ENCODE results near the gene SLC51A. TPM values are rescaled to one million over a fixed set of nuclear protein-coding genes. Genes with fewer than 3 reads are reported as not detected.

SLC51A gene
- total and polyA plus RNA-seq, 2 of the 13 experiments (the other 11 are each of a cell fraction or from before 2014, with no cell fraction given) = 4.3 to 48.8 TPM

DNA sequence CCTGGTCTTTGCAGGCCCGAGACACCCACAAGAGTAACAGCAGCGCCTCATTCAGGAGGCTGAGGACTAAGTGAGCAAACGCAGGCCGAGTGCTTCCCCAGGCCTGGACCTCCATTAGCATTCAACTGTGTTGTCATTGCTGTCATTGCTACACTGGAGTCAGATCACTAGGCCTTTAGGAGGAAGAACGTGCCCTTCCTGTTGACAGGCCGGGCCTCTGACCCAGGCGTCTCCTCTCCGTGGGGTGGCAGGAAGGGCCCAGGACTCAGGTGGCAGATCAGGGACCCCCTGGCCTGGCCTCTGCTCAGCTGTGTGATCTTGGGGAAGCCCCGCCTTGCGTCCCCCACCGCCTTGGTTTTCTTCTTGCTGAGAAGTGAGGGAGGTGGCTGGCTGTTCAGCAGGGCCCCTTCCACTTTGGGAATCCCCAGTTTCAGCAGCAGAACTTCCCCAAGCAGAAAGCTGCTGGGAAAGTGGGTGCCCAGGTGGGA is 24.3 kb upstream of the SLC51A start (continued):
- TF ChIP-seq, protein P1, sequence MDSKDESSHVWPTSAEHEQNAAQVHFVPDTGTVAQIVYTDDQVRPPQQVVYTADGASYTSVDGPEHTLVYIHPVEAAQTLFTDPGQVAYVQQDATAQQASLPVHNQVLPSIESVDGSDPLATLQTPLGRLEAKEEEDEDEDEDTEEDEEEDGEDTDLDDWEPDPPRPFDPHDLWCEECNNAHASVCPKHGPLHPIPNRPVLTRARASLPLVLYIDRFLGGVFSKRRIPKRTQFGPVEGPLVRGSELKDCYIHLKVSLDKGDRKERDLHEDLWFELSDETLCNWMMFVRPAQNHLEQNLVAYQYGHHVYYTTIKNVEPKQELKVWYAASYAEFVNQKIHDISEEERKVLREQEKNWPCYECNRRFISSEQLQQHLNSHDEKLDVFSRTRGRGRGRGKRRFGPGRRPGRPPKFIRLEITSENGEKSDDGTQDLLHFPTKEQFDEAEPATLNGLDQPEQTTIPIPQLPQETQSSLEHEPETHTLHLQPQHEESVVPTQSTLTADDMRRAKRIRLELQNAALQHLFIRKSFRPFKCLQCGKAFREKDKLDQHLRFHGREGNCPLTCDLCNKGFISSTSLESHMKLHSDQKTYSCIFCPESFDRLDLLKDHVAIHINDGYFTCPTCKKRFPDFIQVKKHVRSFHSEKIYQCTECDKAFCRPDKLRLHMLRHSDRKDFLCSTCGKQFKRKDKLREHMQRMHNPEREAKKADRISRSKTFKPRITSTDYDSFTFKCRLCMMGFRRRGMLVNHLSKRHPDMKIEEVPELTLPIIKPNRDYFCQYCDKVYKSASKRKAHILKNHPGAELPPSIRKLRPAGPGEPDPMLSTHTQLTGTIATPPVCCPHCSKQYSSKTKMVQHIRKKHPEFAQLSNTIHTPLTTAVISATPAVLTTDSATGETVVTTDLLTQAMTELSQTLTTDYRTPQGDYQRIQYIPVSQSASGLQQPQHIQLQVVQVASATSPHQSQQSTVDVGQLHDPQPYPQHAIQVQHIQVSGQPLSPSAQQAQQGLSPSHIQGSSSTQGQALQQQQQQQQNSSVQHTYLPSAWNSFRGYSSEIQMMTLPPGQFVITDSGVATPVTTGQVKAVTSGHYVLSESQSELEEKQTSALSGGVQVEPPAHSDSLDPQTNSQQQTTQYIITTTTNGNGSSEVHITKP (CRISPR knock-in tag; IDR thresholded peaks at IDR 0.05; ENCODE audit: low read depth) = no peak
- peak; percentile 90 for TF ChIP-seq ZFX (CRISPR knock-in tag; IDR thresholded peaks at IDR 0.05; ENCODE audit: low read depth)

DNA sequence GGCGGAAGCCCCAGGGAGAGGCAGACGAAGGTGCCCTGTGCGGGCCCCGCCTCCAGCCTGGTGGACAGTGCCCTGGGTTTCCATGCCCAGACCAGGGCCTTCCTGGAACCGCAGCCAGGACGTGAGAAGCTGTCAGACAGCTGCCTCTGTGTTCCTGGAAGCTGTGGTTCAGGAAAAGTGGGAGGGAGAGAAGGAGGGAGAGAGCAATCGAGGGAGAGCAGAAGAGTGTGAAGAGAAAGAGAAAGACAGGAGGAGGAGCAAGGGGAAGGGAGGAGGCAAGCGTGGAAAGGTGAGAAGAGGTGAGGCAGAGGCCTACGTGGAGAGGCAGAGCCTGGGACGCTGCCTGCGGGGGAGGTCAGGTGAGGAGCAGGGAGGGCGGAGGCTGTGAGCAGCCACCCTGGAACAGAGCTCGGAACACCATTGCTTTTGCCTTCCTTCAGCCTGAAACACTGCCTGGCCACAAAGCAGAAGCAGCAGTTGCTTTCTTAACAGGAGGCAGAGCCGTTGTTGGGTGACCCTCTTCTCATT is 23.7 kb upstream of the SLC51A start:
- peak overlapping the region in 1 of 3 experiments; percentile 48; a peak in 1 of 6 replicates for H3K4me3 ChIP-seq (replicated peaks in 1 of 3; ENCODE audit: insufficient read depth in 1 of 3, low read depth in 2 of 3, low read length in 3 of 3)
- FAIRE-seq (no peak), DNase-seq (ENCODE audit: low spot score) (no peak), ATAC-seq (peak; percentile 9; the same call in 2 of the 3 replicates)
- no peak overlapping the region for H2AFZ ChIP-seq (ENCODE audit: low read length)
- intact Hi-C loops (cut with micrococcal nuclease; ENCODE audit: unreplicated experiment) (no loop called here), in situ Hi-C loops (cut with HindIII; ENCODE audit: extremely low pct_ligation_motif_present, low pct_unique_long_range_greater_than_20kb) (loop anchor here (5.0 kb wide), 1 partner anchor 170 kb away; no protein-coding TSS in a partner anchor)
- H3K9me3 ChIP-seq (ENCODE audit: low read length) = no peaks in the 10 kb centered on the region
- H3K27me3 ChIP-seq (ENCODE audit: control insufficient read depth in 1 of 2, insufficient read depth in 2 of 2, low read length in 2 of 2) = peaks cover 3 to 52% of the 10 kb centered on the region in 2 experiments; a peak in 4 of 5 replicates
- peak overlapping the region; percentile 34; the same call in 1 of the 2 replicates for H3K9ac ChIP-seq (ENCODE audit: insufficient read depth, low read depth, low read length)
- no peaks in the 10 kb centered on the region for H4K20me1 ChIP-seq (ENCODE audit: insufficient read depth, low read length)
- H3K79me2 ChIP-seq (ENCODE audit: insufficient read depth, low read length) = no peaks in the 10 kb centered on the region
- WGBS (ENCODE audit: low lambda C conversion rate) = 26% methylated on average over 13 of the region's 14 CpGs
- CTCF ChIA-PET (ENCODE audit: low intra/inter-chr PET ratio, low total read pairs) = no interaction called here
- no peaks in the 10 kb centered on the region for H3K36me3 ChIP-seq (replicated peaks in 1 of 2; ENCODE audit: control insufficient read depth in 1 of 2, insufficient read depth in 2 of 2, low read length in 2 of 2)
- POLR2A ChIA-PET = no interaction called here
- peak overlapping the region; percentile 56 for H3K4me2 ChIP-seq (ENCODE audit: low read depth, low read length)
- no peak overlapping the region for H3K27ac ChIP-seq (ENCODE audit: extremely low read length, insufficient read depth, low read length)
- H3K4me1 ChIP-seq (ENCODE audit: insufficient read depth, low read length) = peaks cover 58% of the 10 kb centered on the region
- BruUV-seq (replicated peaks) = no TSS peak
- TF ChIP-seq ZBTB21 (CRISPR knock-in tag; IDR thresholded peaks at IDR 0.05) (no peak), FOXC1 (CRISPR knock-in tag; IDR thresholded peaks at IDR 0.05; ENCODE audit: borderline replicate concordance) (0 out of 2 replicates have a peak, but pooled peaks have one; percentile 42), YEATS4 (CRISPR knock-in tag; IDR thresholded peaks at IDR 0.05; ENCODE audit: borderline replicate concordance) (0 out of 2 replicates have a peak, but pooled peaks have one; percentile 12), KAT8 (CRISPR knock-in tag; IDR thresholded peaks at IDR 0.05) (no peak)
- TF ChIP-seq, protein P2, sequence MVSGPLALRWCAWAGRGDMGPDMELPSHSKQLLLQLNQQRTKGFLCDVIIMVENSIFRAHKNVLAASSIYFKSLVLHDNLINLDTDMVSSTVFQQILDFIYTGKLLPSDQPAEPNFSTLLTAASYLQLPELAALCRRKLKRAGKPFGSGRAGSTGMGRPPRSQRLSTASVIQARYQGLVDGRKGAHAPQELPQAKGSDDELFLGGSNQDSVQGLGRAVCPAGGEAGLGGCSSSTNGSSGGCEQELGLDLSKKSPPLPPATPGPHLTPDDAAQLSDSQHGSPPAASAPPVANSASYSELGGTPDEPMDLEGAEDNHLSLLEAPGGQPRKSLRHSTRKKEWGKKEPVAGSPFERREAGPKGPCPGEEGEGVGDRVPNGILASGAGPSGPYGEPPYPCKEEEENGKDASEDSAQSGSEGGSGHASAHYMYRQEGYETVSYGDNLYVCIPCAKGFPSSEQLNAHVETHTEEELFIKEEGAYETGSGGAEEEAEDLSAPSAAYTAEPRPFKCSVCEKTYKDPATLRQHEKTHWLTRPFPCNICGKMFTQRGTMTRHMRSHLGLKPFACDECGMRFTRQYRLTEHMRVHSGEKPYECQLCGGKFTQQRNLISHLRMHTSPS (CRISPR knock-in tag; IDR thresholded peaks at IDR 0.05; ENCODE audit: low read depth) = 0 out of 2 replicates have a peak, but pooled peaks have one; percentile 29
- TF ChIP-seq, protein P3, sequence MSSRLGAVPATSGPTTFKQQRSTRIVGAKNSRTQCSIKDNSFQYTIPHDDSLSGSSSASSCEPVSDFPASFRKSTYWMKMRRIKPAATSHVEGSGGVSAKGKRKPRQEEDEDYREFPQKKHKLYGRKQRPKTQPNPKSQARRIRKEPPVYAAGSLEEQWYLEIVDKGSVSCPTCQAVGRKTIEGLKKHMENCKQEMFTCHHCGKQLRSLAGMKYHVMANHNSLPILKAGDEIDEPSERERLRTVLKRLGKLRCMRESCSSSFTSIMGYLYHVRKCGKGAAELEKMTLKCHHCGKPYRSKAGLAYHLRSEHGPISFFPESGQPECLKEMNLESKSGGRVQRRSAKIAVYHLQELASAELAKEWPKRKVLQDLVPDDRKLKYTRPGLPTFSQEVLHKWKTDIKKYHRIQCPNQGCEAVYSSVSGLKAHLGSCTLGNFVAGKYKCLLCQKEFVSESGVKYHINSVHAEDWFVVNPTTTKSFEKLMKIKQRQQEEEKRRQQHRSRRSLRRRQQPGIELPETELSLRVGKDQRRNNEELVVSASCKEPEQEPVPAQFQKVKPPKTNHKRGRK (CRISPR knock-in tag; IDR thresholded peaks at IDR 0.05) = 0 out of 2 replicates have a peak, but pooled peaks have one; percentile 42
- TF ChIP-seq, protein P4, sequence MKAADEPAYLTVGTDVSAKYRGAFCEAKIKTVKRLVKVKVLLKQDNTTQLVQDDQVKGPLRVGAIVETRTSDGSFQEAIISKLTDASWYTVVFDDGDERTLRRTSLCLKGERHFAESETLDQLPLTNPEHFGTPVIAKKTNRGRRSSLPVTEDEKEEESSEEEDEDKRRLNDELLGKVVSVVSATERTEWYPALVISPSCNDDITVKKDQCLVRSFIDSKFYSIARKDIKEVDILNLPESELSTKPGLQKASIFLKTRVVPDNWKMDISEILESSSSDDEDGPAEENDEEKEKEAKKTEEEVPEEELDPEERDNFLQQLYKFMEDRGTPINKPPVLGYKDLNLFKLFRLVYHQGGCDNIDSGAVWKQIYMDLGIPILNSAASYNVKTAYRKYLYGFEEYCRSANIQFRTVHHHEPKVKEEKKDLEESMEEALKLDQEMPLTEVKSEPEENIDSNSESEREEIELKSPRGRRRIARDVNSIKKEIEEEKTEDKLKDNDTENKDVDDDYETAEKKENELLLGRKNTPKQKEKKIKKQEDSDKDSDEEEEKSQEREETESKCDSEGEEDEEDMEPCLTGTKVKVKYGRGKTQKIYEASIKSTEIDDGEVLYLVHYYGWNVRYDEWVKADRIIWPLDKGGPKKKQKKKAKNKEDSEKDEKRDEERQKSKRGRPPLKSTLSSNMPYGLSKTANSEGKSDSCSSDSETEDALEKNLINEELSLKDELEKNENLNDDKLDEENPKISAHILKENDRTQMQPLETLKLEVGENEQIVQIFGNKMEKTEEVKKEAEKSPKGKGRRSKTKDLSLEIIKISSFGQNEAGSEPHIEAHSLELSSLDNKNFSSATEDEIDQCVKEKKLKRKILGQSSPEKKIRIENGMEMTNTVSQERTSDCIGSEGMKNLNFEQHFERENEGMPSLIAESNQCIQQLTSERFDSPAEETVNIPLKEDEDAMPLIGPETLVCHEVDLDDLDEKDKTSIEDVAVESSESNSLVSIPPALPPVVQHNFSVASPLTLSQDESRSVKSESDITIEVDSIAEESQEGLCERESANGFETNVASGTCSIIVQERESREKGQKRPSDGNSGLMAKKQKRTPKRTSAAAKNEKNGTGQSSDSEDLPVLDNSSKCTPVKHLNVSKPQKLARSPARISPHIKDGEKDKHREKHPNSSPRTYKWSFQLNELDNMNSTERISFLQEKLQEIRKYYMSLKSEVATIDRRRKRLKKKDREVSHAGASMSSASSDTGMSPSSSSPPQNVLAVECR (CRISPR knock-in tag; IDR thresholded peaks at IDR 0.05; ENCODE audit: borderline replicate concordance) = 0 out of 2 replicates have a peak, but pooled peaks have one; percentile 4
